ENCODE data around the gene ARHGAP42. TPM values are rescaled to one million over a fixed set of nuclear protein-coding genes. Genes with fewer than 3 reads are reported as not detected.

ARHGAP42 gene
- total RNA-seq, 1 donor: 1.4 TPM

DNA sequence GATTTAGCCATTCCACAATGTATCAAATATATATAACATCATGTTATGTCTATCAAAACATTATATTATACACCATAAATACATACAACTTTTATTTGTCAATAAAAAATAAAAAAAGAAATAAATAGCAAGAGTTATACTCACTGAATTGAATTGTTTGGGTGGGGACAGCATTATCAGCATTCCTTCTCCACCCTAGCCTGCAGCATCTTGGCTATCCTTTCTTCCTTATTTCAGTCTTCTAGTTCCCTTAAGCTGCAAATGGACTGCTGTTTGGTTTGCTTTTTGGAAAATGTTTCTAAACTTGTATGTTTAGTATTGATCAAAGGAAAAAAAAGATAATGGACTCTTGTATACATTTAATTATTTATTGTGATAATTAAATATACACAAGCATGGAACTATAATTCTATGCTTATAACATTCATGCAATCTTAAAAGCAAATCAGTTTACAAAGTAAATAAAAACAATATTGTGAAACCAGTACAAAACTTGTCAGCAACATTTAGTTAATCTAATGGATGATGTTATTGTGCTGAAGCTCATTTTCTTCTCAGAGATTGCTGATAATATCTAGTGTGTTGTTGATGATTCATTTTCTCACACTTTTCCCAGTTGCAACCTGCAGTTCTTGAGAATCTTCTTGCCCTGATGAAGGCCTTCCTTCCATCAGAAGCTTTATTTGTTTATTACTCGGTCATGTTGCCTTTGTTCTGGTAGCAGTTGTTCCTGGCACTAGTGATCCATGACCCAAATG is 5.0 kb downstream of the ARHGAP42 start:
- H3K9me3 ChIP-seq (ENCODE audit: low read depth, low read length): no peaks in the 10 kb centered on the region
- H3K4me3 ChIP-seq (ENCODE audit: low read length): no peak overlapping the region
- peaks cover 10% of the 10 kb centered on the region for H3K27me3 ChIP-seq (ENCODE audit: insufficient read depth, low read length)
- no peaks in the 10 kb centered on the region for H3K4me1 ChIP-seq (ENCODE audit: insufficient read depth, low read length)

DNA sequence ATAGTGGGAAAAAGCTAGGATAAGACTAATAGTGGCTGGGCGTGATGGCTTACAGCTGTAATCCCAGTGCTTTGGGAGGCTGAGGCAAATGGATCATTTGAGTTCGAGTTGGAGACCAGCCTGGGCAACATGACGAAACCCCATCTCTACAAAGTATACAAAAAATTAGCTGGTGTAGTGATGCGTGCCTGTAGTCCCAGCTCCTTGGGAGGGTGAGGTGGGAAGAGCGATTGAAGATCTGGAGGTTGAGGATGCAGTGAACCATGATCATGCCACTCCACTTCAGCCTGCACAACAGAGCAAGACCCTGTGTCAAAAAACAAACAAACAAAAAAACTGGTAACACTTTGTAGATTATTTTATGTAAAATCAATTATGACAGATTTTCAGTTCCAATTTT is 8.8 kb downstream of the ARHGAP42 start:
- Histone ChIP-seq H3K9me3 (ENCODE audit: low read depth, low read length) (no peaks in the 10 kb centered on the region), H3K4me3 (ENCODE audit: low read length) (no peak overlapping the region), H3K4me1 (ENCODE audit: insufficient read depth, low read length) (no peaks in the 10 kb centered on the region), H3K27me3 (ENCODE audit: insufficient read depth, low read length) (no peaks in the 10 kb centered on the region)

DNA sequence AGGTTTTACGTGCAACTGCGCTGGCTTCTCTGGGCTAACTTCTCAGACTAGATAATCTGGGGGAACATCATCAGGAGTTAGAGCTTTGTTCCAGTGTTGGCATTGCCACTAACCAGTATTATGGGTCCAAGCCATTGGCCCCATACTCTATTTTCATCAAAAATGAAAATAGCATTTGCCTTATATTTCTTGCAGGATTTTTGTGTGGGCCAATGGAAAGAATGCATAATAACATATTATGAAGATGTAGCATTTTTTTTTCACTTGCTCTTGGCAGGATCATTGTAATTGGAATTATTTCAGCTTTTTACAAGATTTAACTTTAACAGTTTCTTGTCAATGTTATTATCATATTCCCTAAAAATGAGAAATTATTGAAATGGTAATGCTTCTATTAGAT is 16.1 kb downstream of the ARHGAP42 start:
- Histone ChIP-seq H3K4me3 (ENCODE audit: low read length) (no peak overlapping the region), H3K27me3 (ENCODE audit: insufficient read depth, low read length) (no peaks in the 10 kb centered on the region), H3K4me1 (ENCODE audit: insufficient read depth, low read length) (no peaks in the 10 kb centered on the region), H3K9me3 (ENCODE audit: low read depth, low read length) (no peaks in the 10 kb centered on the region)

DNA sequence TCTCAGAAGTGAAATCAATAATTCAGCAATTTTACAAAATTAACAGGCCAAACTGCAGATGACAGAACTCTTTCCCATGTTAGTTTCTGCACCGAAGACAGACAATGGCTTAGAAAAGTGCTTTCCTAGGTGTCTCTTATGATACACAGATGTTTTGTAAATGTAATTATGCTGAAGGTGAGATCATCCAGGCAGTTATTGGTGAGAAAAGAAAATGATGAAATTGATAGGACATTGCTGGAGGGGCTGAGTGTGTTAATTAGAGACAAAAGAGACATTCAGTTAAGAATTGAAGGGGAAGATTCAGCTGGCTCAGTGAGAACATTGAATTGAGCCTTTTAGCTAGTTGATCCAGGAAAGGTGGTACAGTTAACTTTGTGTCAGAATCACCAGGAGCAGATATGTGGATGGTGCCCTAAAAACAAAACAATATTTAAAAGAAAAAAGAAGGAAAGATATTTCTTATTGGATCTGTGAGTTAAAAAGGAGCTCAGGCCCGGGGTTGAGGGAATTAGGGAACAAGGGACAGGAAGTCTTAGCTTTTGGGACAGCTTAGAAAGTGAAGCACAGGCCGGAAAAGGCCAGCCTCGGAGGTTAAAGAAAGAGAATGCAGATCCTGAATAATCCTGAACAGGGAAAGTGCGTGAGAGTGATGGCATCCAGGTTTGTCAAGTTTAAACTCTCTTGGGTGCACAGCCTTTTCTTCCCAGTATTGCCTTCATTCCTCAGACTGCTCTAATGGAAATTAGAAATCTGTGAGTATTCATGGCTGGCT is 16.9 kb downstream of the ARHGAP42 start:
- Histone ChIP-seq H3K27me3 (ENCODE audit: insufficient read depth, low read length) (no peaks in the 10 kb centered on the region), H3K9me3 (ENCODE audit: low read depth, low read length) (no peaks in the 10 kb centered on the region), H3K4me3 (ENCODE audit: low read length) (no peak overlapping the region), H3K4me1 (ENCODE audit: insufficient read depth, low read length) (no peaks in the 10 kb centered on the region)

DNA sequence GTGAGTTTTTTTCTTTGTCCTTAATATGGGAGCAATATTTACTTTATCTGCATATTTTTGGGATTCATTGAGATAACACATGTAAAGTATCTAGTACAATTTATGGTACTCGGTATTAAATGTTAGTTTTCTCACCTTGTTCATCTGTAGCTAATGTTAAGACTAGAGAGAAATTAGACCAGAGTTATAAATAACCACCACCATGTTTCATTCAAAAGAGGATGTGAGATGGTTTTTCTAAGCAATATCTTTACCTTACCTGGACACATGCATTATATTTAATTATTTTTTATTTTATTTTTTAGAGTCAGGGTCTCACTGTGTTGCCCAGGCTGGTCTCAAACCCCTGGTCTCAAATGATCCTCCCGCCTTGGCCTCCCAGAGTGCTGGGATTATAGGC is 18.4 kb downstream of the ARHGAP42 start:
- Histone ChIP-seq H3K4me3 (ENCODE audit: low read length) (no peak overlapping the region), H3K4me1 (ENCODE audit: insufficient read depth, low read length) (no peaks in the 10 kb centered on the region), H3K27me3 (ENCODE audit: insufficient read depth, low read length) (no peaks in the 10 kb centered on the region), H3K9me3 (ENCODE audit: low read depth, low read length) (no peaks in the 10 kb centered on the region)

DNA sequence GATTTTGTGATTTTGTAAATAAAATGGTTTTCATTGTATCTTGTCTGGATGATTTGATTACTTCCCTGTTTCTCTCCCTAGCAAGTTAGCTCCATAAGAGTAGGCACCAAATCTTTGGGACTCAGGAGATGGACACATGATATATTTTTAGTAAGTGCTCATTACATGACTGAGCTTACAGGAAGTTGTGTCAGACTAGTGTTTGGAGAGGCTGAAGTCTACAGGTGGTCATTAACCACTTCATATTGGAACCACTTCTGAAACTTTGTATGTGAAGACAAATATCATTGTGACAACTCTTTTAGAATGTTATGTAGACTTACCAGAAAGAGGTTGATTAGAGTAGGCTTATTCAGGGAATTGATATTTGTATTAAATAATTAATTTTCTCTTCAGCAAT is 19.1 kb downstream of the ARHGAP42 start:
- no peaks in the 10 kb centered on the region for H3K27me3 ChIP-seq (ENCODE audit: insufficient read depth, low read length)
- no peaks in the 10 kb centered on the region for H3K9me3 ChIP-seq (ENCODE audit: low read depth, low read length)
- no peaks in the 10 kb centered on the region for H3K4me1 ChIP-seq (ENCODE audit: insufficient read depth, low read length)
- H3K4me3 ChIP-seq (ENCODE audit: low read length): no peak overlapping the region

DNA sequence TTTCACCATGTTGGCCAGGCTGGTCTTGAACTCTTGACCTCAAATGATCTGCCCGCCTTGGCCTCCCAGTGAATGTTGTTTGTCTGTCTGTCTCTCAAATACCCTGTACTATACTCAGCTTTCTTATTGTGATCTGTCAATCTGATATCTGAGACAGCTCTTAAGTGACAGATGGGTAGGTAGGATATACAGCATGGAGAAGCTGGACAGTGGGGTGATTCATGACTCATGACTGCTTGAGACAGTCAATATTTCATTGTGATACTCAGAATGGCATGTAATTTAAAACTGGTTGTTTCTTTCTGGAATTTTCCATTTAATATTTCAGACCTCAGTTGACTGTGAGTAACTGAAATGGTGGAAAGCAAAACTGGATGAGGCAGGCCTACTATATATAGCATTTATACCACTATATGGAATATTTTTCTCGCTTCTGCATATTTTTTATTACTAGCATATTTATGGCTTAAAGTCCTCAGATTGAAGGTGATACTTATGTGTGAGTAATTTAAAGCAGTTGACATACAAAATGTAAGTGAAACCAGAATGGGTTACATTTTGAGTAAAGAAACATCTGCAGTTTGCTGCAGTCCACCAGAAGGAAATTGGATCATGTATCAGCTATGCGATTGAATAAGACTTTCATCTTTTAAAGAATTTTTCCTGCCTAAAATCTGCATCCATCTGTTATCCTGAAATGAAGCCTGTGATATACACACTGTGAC is 22.3 kb downstream of the ARHGAP42 start:
- no peaks in the 10 kb centered on the region for H3K4me1 ChIP-seq (ENCODE audit: insufficient read depth, low read length)
- no peaks in the 10 kb centered on the region for H3K9me3 ChIP-seq (ENCODE audit: low read depth, low read length)
- H3K4me3 ChIP-seq (ENCODE audit: low read length): no peak overlapping the region
- H3K27me3 ChIP-seq (ENCODE audit: insufficient read depth, low read length): no peaks in the 10 kb centered on the region

DNA sequence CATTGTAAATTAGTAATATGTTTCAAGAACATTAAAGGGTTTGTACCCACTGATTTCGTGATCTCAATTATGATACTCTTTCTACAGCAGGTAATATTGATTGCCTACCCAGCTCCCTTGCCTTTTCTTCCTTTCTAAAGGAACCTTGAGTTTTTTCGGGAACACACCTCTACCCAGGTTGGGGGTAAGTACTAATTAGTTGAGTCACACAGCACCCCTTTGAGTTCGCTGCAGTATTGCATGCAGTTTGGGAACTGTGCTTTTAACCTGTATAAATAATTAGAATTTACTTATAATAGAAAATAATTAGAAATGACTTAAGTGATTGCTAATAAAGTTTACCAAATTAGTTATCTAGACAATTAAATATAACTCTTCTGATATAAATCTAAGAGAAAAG is 24.9 kb downstream of the ARHGAP42 start:
- Histone ChIP-seq H3K27me3 (ENCODE audit: insufficient read depth, low read length) (no peaks in the 10 kb centered on the region), H3K4me1 (ENCODE audit: insufficient read depth, low read length) (no peaks in the 10 kb centered on the region), H3K9me3 (ENCODE audit: low read depth, low read length) (no peaks in the 10 kb centered on the region), H3K4me3 (ENCODE audit: low read length) (no peak overlapping the region)

DNA sequence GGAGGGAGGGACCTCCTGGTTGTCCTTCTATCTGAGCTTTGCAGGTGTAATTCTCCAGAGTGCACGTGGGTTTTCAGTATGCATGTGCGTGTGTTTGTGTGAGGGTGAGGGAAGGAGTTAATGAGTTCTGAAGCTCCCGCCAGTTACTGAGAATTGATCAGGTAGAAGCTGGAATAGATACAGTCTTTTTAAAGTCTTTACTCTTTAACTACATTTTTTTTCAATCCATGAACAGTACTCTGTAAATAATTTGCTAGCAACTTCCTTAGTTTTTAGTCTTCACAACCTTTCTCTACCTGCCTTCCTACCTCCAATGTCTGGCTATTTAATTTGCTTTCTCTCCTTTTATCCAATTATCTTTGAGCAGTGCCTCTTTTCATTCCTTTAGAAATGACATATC is 25.5 kb downstream of the ARHGAP42 start:
- Histone ChIP-seq H3K27me3 (ENCODE audit: insufficient read depth, low read length) (no peaks in the 10 kb centered on the region), H3K9me3 (ENCODE audit: low read depth, low read length) (no peaks in the 10 kb centered on the region), H3K4me1 (ENCODE audit: insufficient read depth, low read length) (no peaks in the 10 kb centered on the region), H3K4me3 (ENCODE audit: low read length) (no peak overlapping the region)

DNA sequence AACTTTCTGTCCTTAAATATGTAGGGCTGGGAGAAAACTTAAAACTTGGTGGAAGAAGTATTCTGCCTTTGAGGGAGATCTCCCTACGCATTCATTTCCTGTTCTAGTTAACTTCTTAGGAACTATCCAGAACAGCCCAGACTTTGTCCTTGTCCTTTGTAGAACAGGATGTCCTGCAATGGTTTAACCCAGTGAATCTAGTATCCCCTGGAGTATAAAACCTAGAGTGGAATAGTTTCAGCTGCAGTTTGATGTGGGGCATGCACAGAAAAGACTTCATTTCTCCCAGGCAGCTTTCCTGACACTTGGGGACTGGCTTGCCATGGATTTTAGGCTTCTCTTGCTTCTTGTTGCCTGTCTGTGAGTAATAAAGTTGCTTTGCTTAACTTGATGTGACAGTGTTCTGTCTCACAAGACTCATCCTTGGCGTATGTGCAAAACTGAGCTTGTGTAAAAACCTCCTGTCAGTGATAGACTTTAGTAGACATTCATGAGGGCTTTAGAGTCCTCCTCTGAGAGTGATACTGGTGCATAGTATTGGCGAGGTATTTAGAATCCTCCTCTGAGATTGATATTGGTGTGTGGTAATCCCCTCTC is 28.2 kb downstream of the ARHGAP42 start:
- Histone ChIP-seq H3K4me3 (ENCODE audit: low read length) (no peak overlapping the region), H3K9me3 (ENCODE audit: low read depth, low read length) (no peaks in the 10 kb centered on the region), H3K4me1 (ENCODE audit: insufficient read depth, low read length) (no peaks in the 10 kb centered on the region), H3K27me3 (ENCODE audit: insufficient read depth, low read length) (no peaks in the 10 kb centered on the region)

DNA sequence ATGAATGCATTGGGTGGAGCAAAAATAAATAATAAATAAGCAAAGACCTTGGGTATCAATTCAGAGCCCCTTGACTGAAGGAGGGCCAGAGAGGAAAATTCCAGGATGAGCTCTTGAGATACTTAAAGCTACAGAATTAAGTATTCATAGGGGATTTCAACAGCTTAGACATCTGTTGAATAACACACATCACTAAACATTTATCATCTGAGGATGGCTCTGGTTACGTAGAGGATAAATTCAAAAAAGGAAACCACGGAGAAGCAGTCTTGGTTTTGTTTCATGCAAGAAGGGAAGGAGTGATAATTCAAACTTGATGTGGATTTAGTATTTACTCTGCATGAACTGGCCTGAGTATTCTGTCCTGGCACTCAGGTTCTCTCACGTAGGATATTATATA is 29.8 kb downstream of the ARHGAP42 start:
- no peak overlapping the region for H3K4me3 ChIP-seq (ENCODE audit: low read length)
- H3K4me1 ChIP-seq (ENCODE audit: insufficient read depth, low read length): no peaks in the 10 kb centered on the region
- no peaks in the 10 kb centered on the region for H3K27me3 ChIP-seq (ENCODE audit: insufficient read depth, low read length)
- no peaks in the 10 kb centered on the region for H3K9me3 ChIP-seq (ENCODE audit: low read depth, low read length)

DNA sequence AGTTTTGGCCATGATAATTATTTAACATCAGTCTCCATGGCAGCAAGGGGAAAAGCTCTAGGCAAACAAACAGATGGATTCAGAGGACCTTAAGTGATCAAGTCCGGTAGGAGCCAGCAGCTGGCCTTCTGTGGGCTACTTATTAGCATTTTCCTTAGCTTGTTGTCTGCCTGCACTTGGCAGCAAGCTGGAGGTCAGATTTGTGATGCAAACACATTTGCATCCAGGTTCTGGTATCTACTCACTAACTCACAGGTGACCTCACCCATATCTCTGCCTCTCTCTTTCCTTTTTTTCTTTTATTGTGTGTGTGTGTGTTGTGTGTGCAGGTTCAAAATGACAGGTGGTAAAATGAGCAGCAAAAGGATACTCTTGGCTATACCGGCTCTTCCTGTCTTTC is 32.3 kb downstream of the ARHGAP42 start:
- Histone ChIP-seq H3K9me3 (ENCODE audit: low read depth, low read length) (no peaks in the 10 kb centered on the region), H3K4me1 (ENCODE audit: insufficient read depth, low read length) (no peaks in the 10 kb centered on the region), H3K27me3 (ENCODE audit: insufficient read depth, low read length) (no peaks in the 10 kb centered on the region), H3K4me3 (ENCODE audit: low read length) (no peak overlapping the region)

DNA sequence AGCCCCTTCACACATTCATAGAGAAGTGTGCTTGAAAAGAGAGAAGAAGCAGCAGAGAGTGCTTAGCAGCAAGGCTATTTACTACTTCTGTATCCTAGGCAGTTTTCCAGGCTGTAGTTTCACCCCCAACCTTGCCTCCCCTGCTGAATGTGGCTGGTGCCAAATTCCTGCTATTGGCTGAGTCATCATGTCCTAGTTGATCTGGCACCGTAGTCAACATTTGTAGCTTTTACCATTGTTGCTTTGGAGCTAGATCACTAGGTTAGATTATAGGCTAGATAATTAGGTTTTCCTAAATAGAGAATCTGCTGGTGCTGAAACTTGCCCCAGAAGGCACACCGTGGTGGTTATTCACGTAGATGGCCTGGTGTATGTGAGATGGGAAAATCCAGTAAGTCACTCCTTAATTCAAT is 32.7 kb downstream of the ARHGAP42 start:
- Histone ChIP-seq H3K9me3 (ENCODE audit: low read depth, low read length) (no peaks in the 10 kb centered on the region), H3K4me1 (ENCODE audit: insufficient read depth, low read length) (no peaks in the 10 kb centered on the region), H3K4me3 (ENCODE audit: low read length) (no peak overlapping the region), H3K27me3 (ENCODE audit: insufficient read depth, low read length) (no peaks in the 10 kb centered on the region)

DNA sequence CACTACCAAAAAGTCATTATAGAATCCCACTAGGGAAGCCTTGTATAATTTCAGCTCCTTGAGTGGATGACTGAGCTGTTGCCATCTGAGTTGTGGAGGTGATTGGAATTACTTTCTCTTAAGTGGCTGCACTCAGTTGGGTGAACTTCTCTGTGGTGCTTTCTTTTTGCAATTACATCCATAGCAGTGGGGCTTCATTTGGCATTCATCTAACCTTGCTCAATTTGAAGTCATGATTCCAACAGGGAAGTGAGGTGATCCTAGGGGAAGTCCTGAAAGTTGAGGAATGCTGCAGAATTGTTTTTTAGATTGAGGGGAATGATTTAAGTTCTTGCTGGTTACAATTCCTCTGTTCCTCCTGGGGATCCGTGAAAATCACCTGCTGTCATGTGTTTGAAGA is 39.6 kb downstream of the ARHGAP42 start:
- H3K9me3 ChIP-seq (ENCODE audit: low read depth, low read length): no peaks in the 10 kb centered on the region

DNA sequence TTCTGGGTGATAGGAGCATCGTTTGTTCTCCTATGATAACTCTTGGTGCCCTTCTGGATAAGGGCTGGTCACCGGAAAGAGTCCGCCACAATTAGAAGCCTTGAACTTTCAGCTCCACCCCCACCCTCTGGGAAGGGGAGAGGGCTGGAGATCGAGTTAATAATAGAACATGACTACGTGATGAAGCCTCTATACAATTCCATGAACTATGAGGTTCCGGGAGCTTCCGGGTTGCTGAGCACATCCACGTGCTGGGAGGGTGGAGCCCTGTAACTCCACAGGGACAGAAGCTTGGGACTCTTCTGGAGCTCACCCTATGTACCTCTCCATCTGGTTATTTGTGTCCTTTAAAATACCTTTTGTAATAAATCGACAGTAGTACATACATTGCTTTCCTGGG is 40.3 kb downstream of the ARHGAP42 start:
- H3K4me1 ChIP-seq (ENCODE audit: insufficient read depth, low read length): no peaks in the 10 kb centered on the region
- no peaks in the 10 kb centered on the region for H3K27me3 ChIP-seq (ENCODE audit: insufficient read depth, low read length)
- no peaks in the 10 kb centered on the region for H3K9me3 ChIP-seq (ENCODE audit: low read depth, low read length)
- no peak overlapping the region for H3K4me3 ChIP-seq (ENCODE audit: low read length)

More for the DNA sequence above, 39.6 kb downstream of the ARHGAP42 start:
- Histone ChIP-seq H3K4me1 (ENCODE audit: insufficient read depth, low read length) (no peaks in the 10 kb centered on the region), H3K27me3 (ENCODE audit: insufficient read depth, low read length) (no peaks in the 10 kb centered on the region), H3K4me3 (ENCODE audit: low read length) (no peak overlapping the region)

All from mononuclear cell (primary cell).